Panc1 (cell line): Measurements from ENCODE around the gene MYO5B. TPM values are rescaled to one million over a fixed set of nuclear protein-coding genes. Genes with fewer than 3 reads are reported as not detected.

ENCODE experiments used
- ATAC-seq: fragments of 200-7000 bp; cut with Tn5 transposase; 2 replicates; pipeline ENCODE4 v1.9.1; 2020; ENCODE audit warnings: mild to moderate bottlenecking, moderate library complexity
- BruUV-seq: library from RNA; stranded (reverse); fragments of 400-500 nt; replicated peaks from 2 replicates; lab custom pipeline; 2021; lab: Mats Ljungman, UMichigan
- CTCF ChIA-PET: fragments of 300-600 bp; sonication (Branson Sonifier 250); formaldehyde crosslinking; loops from one replicate; lab custom pipeline; 2022; ENCODE audit warnings: antibody characterized with exemption; lab: Charles Lee
- POLR2A ChIA-PET: fragments of 300-600 bp; sonication (Branson Sonifier 250); formaldehyde crosslinking; loops from one replicate; lab custom pipeline; 2022; ENCODE audit warnings: antibody characterized with exemption; lab: Charles Lee
- DNase-seq: peaks from one replicate; pipeline ENCODE4 v3.0.0-alpha.2; 2010; ENCODE audit warnings: low read depth, low spot score
- H3K27ac ChIP-seq: 2 replicates; pipeline ENCODE4 v1.5.1; 2011; ENCODE audit warnings: mild to moderate bottlenecking, low read length, inconsistent platforms
- H3K27me3 ChIP-seq: fragments of 200-500 bp; sonication (Bioruptor generic); 2 replicates; pipeline ENCODE4 v1.6.0; 2014; ENCODE audit warnings: low read length, inconsistent platforms; ENCODE audit not compliant: control insufficient read depth, insufficient read depth
- H3K36me3 ChIP-seq: fragments of 200-500 bp; sonication (Bioruptor generic); 2 replicates; pipeline ENCODE4 v1.5.1; 2014; ENCODE audit warnings: inconsistent platforms, mild to moderate bottlenecking, low read length, moderate library complexity; ENCODE audit not compliant: control insufficient read depth, insufficient read depth
- H3K4me1 ChIP-seq: 2 replicates; pipeline ENCODE4 v1.5.1; 2011; ENCODE audit warnings: inconsistent platforms, mild to moderate bottlenecking, low read length, moderate library complexity; ENCODE audit not compliant: control insufficient read depth, insufficient read depth
- H3K4me3 ChIP-seq, 2 experiments: 2 replicates each; pipeline ENCODE4 v1.5.1; 2011 to 2012; ENCODE audit warnings: low read depth in 2 of 2, low read length in 2 of 2, mild to moderate bottlenecking in 2 of 2, inconsistent platforms in 1 of 2, moderate library complexity in 1 of 2
- H3K9me3 ChIP-seq: fragments of 200-500 bp; sonication (Bioruptor generic); 2 replicates; pipeline ENCODE4 v1.5.1; 2014; ENCODE audit warnings: low read depth, mild to moderate bottlenecking, inconsistent platforms, low read length, moderate library complexity; ENCODE audit not compliant: control insufficient read depth, insufficient read depth
- POLR2AphosphoS5 ChIP-seq: IDR thresholded peaks from 2 replicates; pipeline ENCODE4 v1.6.1; 2012; ENCODE audit warnings: mild to moderate bottlenecking, low read depth, low read length, moderate library complexity
- SIN3A ChIP-seq: IDR thresholded peaks from 2 replicates; pipeline ENCODE4 v1.6.1; 2012; ENCODE audit warnings: low read depth, mild to moderate bottlenecking, low read length, moderate library complexity, borderline replicate concordance; ENCODE audit not compliant: insufficient read depth
- TCF7L2 ChIP-seq: IDR thresholded peaks from 2 replicates; pipeline ENCODE4 v1.6.1; 2011; ENCODE audit warnings: mild to moderate bottlenecking, low read depth, low read length, inconsistent platforms
- in situ Hi-C: cut with HindIII; loops from 2 replicates; pipeline ENCODE4 v1.10.0; 2016; ENCODE audit warnings: low sequenced_read_pairs, low pct_unique_long_range_greater_than_20kb
- intact Hi-C: fragments of 100-400 bp; cut with micrococcal nuclease; formaldehyde crosslinking; loops from one replicate; pipeline ENCODE4 v1.10.0; 2022; ENCODE audit not compliant: unreplicated experiment
- total RNA-seq: library from RNA; stranded (reverse); gene quantifications from one replicate; pipeline ENCODE4 v1.2.1, GENCODE V29; 2021; ENCODE audit not compliant: unreplicated experiment
- TF ChIP-seq, protein P1 (sequence below): fragments of 450-650 bp; IDR thresholded peaks from 2 replicates; pipeline ENCODE4 v1.5.1; 2017; ENCODE audit warnings: mild to moderate bottlenecking
- TF ChIP-seq, protein P2 (sequence below), 2 experiments: IDR thresholded peaks; 2 replicates each; pipeline ENCODE4 v1.6.1; 2011 to 2012; ENCODE audit warnings: low read depth in 2 of 2, control low read depth in 1 of 2, low read length in 1 of 2, mild to moderate bottlenecking in 1 of 2, moderate library complexity in 1 of 2; ENCODE audit not compliant: insufficient read depth in 1 of 2

MYO5B gene
- total RNA-seq, 1 experiment from 2014 or later = 0.31 TPM

DNA sequence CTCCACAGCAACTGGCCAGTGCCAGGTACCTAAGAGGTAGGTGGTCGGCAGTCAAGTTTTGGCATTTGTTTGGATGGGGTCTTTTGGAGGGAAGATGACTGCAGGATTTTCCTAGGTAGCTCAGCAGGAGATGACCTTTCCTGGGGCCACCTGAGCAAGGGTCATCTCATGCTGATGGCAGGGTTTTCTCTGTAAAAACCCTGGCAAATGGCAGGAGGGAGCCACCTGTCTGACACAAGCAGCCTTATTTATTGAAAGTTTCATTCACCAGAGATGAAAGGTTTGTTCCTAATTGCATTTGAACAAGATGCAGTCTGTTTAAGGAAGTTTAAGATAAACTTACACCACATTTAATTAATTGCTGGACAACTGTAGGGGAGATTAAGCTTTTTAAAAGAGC lies 350.0 kb downstream of the MYO5B start:
- intact Hi-C loops = no loop called here
- DNase-seq = no peak
- no peak for TF ChIP-seq POLR2AphosphoS5
- TF ChIP-seq SIN3A = no peak
- TF ChIP-seq TCF7L2 = no peak
- ATAC-seq = no peak
- no TSS peak for BruUV-seq
- H3K9me3 ChIP-seq = no peaks in the 10 kb centered on the region
- no peaks in the 10 kb centered on the region for H3K27me3 ChIP-seq
- H3K36me3 ChIP-seq = no peaks in the 10 kb centered on the region
- no peak overlapping the region for H3K4me3 ChIP-seq
- CTCF ChIA-PET = no interaction called here
- H3K27ac ChIP-seq = no peak overlapping the region
- POLR2A ChIA-PET = no interaction called here
- in situ Hi-C loops = no loop called here
- H3K4me1 ChIP-seq = no peaks in the 10 kb centered on the region

DNA sequence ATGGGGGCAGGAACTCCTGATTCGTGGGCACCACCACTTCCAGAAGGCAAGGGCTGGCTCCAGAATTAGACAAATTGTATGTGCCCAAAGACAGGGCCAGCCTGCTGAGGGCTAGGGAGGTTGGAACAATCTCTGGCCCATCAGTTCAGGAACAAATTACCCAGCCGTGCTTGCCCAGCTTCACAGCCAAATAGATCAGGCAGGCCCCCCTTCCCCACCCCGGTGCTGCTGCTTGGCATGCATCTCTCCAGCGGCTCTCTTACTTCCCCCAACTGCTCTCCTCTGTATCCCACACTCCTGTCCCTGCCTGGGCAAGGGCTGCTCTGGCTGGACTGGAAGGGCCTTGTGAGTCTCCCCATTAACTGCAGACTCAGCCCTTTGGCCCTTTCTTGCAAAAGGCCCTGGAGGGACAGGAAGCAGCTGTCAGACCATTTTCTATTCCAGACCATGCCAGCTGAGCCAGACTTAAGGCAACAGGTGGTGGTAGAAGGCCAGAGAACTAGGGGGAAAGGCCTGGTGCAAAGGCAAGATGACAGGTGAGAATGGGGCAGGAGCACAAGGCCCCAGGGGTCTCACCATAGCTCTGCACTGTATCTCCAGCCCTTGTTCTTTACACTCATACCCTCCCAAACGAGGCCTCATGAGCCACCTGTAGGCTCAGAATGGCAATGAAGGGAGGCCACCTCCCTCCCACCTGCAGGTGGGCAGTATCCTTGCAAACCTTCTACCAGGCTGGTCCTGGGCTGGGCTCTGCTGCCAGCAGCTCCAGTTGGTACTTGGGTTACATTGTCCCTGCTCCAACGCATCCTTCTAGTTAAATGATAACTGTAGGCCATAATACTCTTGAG lies 350.9 kb downstream of the MYO5B start:
- ChIA-PET POLR2A (no interaction called here), CTCF (no interaction called here)
- BruUV-seq = no TSS peak
- H3K36me3 ChIP-seq = no peaks in the 10 kb centered on the region
- ATAC-seq (no peak), DNase-seq (no peak)
- TF ChIP-seq SIN3A = no peak
- TF ChIP-seq TCF7L2 = no peak
- TF ChIP-seq, protein P1, sequence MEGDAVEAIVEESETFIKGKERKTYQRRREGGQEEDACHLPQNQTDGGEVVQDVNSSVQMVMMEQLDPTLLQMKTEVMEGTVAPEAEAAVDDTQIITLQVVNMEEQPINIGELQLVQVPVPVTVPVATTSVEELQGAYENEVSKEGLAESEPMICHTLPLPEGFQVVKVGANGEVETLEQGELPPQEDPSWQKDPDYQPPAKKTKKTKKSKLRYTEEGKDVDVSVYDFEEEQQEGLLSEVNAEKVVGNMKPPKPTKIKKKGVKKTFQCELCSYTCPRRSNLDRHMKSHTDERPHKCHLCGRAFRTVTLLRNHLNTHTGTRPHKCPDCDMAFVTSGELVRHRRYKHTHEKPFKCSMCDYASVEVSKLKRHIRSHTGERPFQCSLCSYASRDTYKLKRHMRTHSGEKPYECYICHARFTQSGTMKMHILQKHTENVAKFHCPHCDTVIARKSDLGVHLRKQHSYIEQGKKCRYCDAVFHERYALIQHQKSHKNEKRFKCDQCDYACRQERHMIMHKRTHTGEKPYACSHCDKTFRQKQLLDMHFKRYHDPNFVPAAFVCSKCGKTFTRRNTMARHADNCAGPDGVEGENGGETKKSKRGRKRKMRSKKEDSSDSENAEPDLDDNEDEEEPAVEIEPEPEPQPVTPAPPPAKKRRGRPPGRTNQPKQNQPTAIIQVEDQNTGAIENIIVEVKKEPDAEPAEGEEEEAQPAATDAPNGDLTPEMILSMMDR = no peak
- TF ChIP-seq POLR2AphosphoS5 = no peak
- TF ChIP-seq, protein P2, sequence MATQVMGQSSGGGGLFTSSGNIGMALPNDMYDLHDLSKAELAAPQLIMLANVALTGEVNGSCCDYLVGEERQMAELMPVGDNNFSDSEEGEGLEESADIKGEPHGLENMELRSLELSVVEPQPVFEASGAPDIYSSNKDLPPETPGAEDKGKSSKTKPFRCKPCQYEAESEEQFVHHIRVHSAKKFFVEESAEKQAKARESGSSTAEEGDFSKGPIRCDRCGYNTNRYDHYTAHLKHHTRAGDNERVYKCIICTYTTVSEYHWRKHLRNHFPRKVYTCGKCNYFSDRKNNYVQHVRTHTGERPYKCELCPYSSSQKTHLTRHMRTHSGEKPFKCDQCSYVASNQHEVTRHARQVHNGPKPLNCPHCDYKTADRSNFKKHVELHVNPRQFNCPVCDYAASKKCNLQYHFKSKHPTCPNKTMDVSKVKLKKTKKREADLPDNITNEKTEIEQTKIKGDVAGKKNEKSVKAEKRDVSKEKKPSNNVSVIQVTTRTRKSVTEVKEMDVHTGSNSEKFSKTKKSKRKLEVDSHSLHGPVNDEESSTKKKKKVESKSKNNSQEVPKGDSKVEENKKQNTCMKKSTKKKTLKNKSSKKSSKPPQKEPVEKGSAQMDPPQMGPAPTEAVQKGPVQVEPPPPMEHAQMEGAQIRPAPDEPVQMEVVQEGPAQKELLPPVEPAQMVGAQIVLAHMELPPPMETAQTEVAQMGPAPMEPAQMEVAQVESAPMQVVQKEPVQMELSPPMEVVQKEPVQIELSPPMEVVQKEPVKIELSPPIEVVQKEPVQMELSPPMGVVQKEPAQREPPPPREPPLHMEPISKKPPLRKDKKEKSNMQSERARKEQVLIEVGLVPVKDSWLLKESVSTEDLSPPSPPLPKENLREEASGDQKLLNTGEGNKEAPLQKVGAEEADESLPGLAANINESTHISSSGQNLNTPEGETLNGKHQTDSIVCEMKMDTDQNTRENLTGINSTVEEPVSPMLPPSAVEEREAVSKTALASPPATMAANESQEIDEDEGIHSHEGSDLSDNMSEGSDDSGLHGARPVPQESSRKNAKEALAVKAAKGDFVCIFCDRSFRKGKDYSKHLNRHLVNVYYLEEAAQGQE (IDR thresholded peaks at IDR 0.05; ENCODE audit: insufficient read depth in 1 of 2, low read depth in 2 of 2, low read length in 1 of 2) = no peak
- H3K9me3 ChIP-seq = no peaks in the 10 kb centered on the region
- H3K27ac ChIP-seq = no peak overlapping the region
- H3K27me3 ChIP-seq = no peaks in the 10 kb centered on the region
- no peak overlapping the region for H3K4me3 ChIP-seq
- intact Hi-C loops = no loop called here
- in situ Hi-C loops = no loop called here
- H3K4me1 ChIP-seq = no peaks in the 10 kb centered on the region

DNA sequence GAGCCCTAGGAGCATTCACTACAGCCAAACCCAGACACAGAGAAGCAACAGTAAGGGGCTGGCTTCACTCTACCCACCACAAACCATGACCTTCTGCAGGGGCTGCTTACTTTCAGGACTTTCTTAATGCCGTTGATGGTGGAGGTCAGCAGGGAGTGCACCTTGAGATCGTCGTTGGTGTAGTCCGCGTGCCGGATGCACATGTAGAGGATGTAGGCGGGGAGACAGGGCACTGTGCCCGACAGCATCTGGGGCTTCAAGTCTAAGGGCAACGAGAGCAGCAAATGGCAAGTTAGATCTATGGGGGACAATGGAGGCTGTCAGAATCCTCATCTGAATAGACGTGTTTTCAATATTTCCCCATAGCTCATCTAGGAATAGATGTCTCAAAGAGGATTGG lies 351.8 kb downstream of the MYO5B start:
- BruUV-seq = no TSS peak
- ChIA-PET CTCF (no interaction called here), POLR2A (no interaction called here)

More for the DNA sequence above, 351.8 kb downstream of the MYO5B start:
- Histone ChIP-seq H3K4me1 (no peaks in the 10 kb centered on the region), H3K4me3 (no peak overlapping the region), H3K9me3 (no peaks in the 10 kb centered on the region), H3K27me3 (no peaks in the 10 kb centered on the region), H3K27ac (no peak overlapping the region), H3K36me3 (no peaks in the 10 kb centered on the region)
- DNase-seq (no peak), ATAC-seq (no peak)
- in situ Hi-C loops (no loop called here), intact Hi-C loops (no loop called here)
- TF ChIP-seq TCF7L2 (no peak), SIN3A (no peak), POLR2AphosphoS5 (no peak)
- TF ChIP-seq, protein P1 = no peak
- TF ChIP-seq, protein P2 (IDR thresholded peaks at IDR 0.05; ENCODE audit: insufficient read depth in 1 of 2, low read depth in 2 of 2, low read length in 1 of 2) = no peak
